ENCODE results near the gene CCDC192.

DNA sequence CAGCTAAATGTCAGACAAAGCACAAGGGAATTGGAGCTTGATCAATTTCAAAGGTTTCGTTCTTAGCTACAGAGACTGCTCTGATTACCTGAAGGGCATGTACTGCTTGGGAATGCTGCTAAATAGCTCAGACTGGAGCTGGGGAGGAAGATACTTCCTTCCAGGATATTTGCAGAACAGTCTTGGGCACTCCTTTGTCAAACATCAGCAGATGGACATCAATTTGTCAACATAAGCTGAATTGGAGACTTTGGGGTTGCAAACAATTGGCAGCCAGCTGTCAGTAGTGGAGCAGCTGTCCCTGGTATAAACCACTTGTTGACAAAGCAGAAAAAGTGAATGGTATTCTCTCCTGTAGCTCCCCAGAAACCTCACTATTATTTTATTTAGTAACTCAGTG lies 182.0 kb downstream of the CCDC192 start:
- TF ChIP-seq, protein P1, sequence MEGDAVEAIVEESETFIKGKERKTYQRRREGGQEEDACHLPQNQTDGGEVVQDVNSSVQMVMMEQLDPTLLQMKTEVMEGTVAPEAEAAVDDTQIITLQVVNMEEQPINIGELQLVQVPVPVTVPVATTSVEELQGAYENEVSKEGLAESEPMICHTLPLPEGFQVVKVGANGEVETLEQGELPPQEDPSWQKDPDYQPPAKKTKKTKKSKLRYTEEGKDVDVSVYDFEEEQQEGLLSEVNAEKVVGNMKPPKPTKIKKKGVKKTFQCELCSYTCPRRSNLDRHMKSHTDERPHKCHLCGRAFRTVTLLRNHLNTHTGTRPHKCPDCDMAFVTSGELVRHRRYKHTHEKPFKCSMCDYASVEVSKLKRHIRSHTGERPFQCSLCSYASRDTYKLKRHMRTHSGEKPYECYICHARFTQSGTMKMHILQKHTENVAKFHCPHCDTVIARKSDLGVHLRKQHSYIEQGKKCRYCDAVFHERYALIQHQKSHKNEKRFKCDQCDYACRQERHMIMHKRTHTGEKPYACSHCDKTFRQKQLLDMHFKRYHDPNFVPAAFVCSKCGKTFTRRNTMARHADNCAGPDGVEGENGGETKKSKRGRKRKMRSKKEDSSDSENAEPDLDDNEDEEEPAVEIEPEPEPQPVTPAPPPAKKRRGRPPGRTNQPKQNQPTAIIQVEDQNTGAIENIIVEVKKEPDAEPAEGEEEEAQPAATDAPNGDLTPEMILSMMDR (IDR thresholded peaks at IDR 0.05; ENCODE audit: insufficient read depth, low read length, poor library complexity, severe bottlenecking), result no peak
- TF ChIP-seq EZH2phosphoT487 (conservative IDR thresholded peaks at IDR 0.05; ENCODE audit: low read length), result no peak

Measured in SU-DHL-6 (cell line).